ENCODE results near the gene LRRC25.

The LRRC25 gene

DNA sequence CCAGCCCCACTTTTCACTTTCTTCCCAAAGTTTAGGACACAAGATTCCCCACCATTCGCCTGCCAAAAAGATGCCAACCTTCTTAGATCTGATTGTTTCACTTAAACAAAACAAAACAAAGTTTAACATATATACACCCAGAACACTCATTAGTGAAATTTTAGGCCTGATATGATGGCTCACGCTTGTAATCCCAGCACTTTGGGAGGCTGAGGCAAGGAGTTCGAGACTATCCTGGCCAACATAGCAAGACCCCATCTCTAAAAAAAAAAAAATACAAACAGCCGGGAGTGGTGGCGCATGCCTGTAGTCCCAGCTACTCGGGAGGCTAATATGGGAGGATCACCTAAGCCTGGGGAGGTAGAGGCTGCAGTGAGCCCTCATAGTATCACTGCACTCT is 52.1 kb downstream of the LRRC25 start:
- DNase-seq (ENCODE audit: low spot score) = no peak

DNA sequence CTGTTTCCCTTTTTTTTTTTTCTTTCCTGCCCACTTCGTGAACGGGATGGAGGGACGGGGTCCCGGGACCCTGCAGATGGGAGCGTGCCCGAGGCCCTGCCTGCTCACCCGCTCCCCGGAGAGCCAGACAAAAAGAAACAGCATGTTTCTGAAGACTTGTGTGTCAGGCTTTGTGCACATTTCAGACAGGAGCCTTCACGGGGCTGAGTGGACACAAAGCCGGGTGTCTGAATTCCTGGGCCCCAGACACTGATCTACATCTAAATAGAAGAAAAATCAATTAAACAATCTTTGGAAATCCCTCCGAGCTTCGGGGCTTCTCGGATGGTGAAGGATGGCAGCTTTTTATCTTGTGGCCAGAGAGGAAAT is 52.9 kb downstream of the LRRC25 start:
- no peak for DNase-seq (ENCODE audit: low spot score)

DNA sequence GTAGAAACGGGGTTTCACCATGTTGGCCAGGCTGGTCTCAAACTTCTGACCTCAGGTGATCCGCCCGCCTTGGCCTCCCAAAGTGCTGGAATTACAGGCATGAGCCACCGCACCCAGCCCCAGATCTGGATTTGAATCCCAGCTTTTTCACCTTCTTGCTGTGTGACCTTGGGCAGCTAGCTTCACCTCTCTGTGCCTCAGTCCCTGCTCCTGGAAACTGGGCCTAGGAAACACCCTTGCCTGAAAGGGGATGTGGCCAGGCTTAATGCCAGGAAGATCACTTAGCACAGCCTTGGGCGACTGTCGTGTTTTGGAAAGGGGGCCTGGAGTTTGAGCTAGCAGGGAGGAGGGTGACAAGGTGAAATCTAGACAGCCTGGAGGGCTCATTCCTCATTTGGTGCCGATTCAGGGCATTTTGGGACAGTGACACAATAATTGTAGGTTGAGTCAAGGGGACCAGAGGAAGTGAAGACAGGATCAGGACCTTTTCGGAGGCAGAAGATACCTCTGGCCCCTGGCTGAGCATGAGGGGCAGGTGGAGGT is 55.3 kb downstream of the LRRC25 start:
- DNase-seq (ENCODE audit: low spot score) = no peak
